Endothelial cell of umbilical vein (primary cell): ENCODE results near the gene SLC35B4. TPM values are rescaled to one million over a fixed set of nuclear protein-coding genes. Genes with fewer than 3 reads are reported as not detected.
A peak's percentile ranks its signal among the peaks of the same experiment; 100 is the strongest.

Experiments used
- Bru-seq: library from RNA; stranded (reverse); fragments of 400-500 nt; gene quantifications from one replicate; lab custom pipeline; 2021; lab: Mats Ljungman, UMichigan
- BruChase-seq, 2 experiments: library from RNA; stranded (reverse); fragments of 400-500 nt; gene quantifications; one replicate each; lab custom pipeline; 2021; lab: Mats Ljungman, UMichigan
- BruUV-seq: library from RNA; stranded (reverse); fragments of 400-500 nt; replicated peaks from 2 replicates; lab custom pipeline; 2021; lab: Mats Ljungman, UMichigan
- CTCF ChIA-PET: fragments of 300-600, 350-600 bp; sonication (Branson Sonifier 250); formaldehyde crosslinking; loops from one replicate; lab custom pipeline; 2021; ENCODE audit warnings: antibody characterized with exemption, inconsistent platforms; lab: Charles Lee
- POLR2A ChIA-PET: fragments of 300-600, 350-600 bp; sonication (Branson Sonifier 250); formaldehyde crosslinking; loops from one replicate; lab custom pipeline; 2021; ENCODE audit warnings: antibody characterized with exemption, inconsistent platforms; lab: Charles Lee
- DNase-seq: peaks from one replicate; pipeline ENCODE4 v3.0.0-alpha.2; 2011; ENCODE audit warnings: low read depth, low spot score
- FAIRE-seq: peaks from 2 replicates; lab custom pipeline; 2011; peaks lifted over from hg19 to GRCh38; lab: Jason Lieb, UNC
- H2AFZ ChIP-seq: 2 replicates; pipeline ENCODE4 v1.6.0; 2012; ENCODE audit warnings: low read depth, low read length, control low read depth, inconsistent platforms
- H3K27ac ChIP-seq: 2 replicates; pipeline ENCODE4 v1.5.1; 2011; ENCODE audit warnings: low read depth, mild to moderate bottlenecking, control low read depth, low read length, moderate library complexity; ENCODE audit not compliant: insufficient read depth
- H3K27me3 ChIP-seq, 2 experiments: 2 replicates each; pipeline versions ENCODE4 v1.6.0 to v1.6.1; 2011; ENCODE audit warnings: low read length in 2 of 2, mixed read lengths in 1 of 2; ENCODE audit not compliant: control insufficient read depth in 2 of 2, insufficient read depth in 2 of 2
- H3K36me3 ChIP-seq, 2 experiments: 2 replicates in 1 of 2; 3 replicates in 1 of 2; pipeline ENCODE4 v1.5.1; 2011; ENCODE audit warnings: low read length in 2 of 2, mild to moderate bottlenecking in 1 of 2, moderate library complexity in 1 of 2; ENCODE audit not compliant: control insufficient read depth in 2 of 2, insufficient read depth in 2 of 2; ENCODE audit errors: extremely low read depth in 1 of 2
- H3K4me1 ChIP-seq: 3 replicates; pipeline ENCODE4 v1.5.1; 2011; ENCODE audit warnings: mild to moderate bottlenecking, low read length; ENCODE audit not compliant: control insufficient read depth, insufficient read depth; ENCODE audit errors: extremely low read depth
- H3K4me2 ChIP-seq: 2 replicates; pipeline ENCODE4 v1.6.1; 2011; ENCODE audit warnings: low read length, control low read depth, mixed read lengths; ENCODE audit not compliant: insufficient read depth
- H3K4me3 ChIP-seq, 3 experiments: fragments of 200-600 bp in 1 of 3; sonication (generic), shearing (Covaris generic) in 1 of 3; replicated peaks in 1 of 3; 2 replicates each; pipeline ENCODE4 v1.5.1; 2011 to 2016; ENCODE audit warnings: control low read depth in 3 of 3, low read length in 3 of 3, mild to moderate bottlenecking in 2 of 3, inconsistent platforms in 1 of 3, low read depth in 1 of 3, moderate library complexity in 1 of 3; ENCODE audit not compliant: insufficient read depth in 1 of 3
- H3K79me2 ChIP-seq: 2 replicates; pipeline ENCODE4 v1.6.0; 2012; ENCODE audit warnings: low read length, inconsistent platforms; ENCODE audit not compliant: control insufficient read depth, insufficient read depth
- H3K9ac ChIP-seq: replicated peaks from 2 replicates; pipeline ENCODE3; 2011; ENCODE audit warnings: low read length, control low read depth; ENCODE audit not compliant: insufficient read depth; ENCODE audit errors: extremely low read depth
- H3K9me1 ChIP-seq: replicated peaks from 3 replicates; pipeline ENCODE4 v1.6.0; 2011; ENCODE audit warnings: mild to moderate bottlenecking, low read length; ENCODE audit not compliant: control insufficient read depth, insufficient read depth; ENCODE audit errors: extremely low read depth
- H3K9me3 ChIP-seq: replicated peaks from 2 replicates; pipeline ENCODE4 v1.5.1; 2012; ENCODE audit warnings: low read length, inconsistent platforms; ENCODE audit not compliant: control insufficient read depth, insufficient read depth
- H4K20me1 ChIP-seq: replicated peaks from 2 replicates; pipeline ENCODE3; 2011; ENCODE audit warnings: mild to moderate bottlenecking, low read length; ENCODE audit not compliant: control insufficient read depth, insufficient read depth; ENCODE audit errors: extremely low read depth
- EZH2 ChIP-seq: IDR thresholded peaks from 2 replicates; pipeline ENCODE4 v1.6.1; 2012; ENCODE audit warnings: borderline replicate concordance, low read depth, mild to moderate bottlenecking, moderate library complexity, low read length, inconsistent platforms; ENCODE audit not compliant: severe bottlenecking
- FOS ChIP-seq: IDR thresholded peaks from 2 replicates; pipeline ENCODE4 v1.6.1; 2011; ENCODE audit warnings: mild to moderate bottlenecking, low read length, moderate library complexity, borderline replicate concordance; ENCODE audit not compliant: insufficient read depth
- JUN ChIP-seq: IDR thresholded peaks from 2 replicates; pipeline ENCODE4 v1.6.1; 2011; ENCODE audit warnings: borderline replicate concordance, low read depth; ENCODE audit not compliant: insufficient read length, insufficient read depth
- MYC ChIP-seq: IDR thresholded peaks from one replicate; pipeline ENCODE4 v1.6.1; 2011; ENCODE audit warnings: mild to moderate bottlenecking, low read depth, low read length
- POLR2A ChIP-seq: IDR thresholded peaks from 2 replicates; pipeline ENCODE4 v1.6.1; 2012; ENCODE audit warnings: low read depth, mild to moderate bottlenecking, control low read depth, low read length
- POLR2AphosphoS5 ChIP-seq: IDR thresholded peaks from 2 replicates; pipeline ENCODE4 v1.6.1; 2012; ENCODE audit warnings: low read depth, mild to moderate bottlenecking, control low read depth, low read length, moderate library complexity; ENCODE audit not compliant: insufficient read depth
- dilution Hi-C: fragments of 300-500 bp; cut with MboI; formaldehyde crosslinking; loops from one replicate; pipeline ENCODE4 v1.15.0; 2019; ENCODE audit warnings: low sequenced_read_pairs; ENCODE audit not compliant: extremely low pct_ligation_motif_present
- intact Hi-C: fragments of 100-400 bp; cut with micrococcal nuclease; formaldehyde crosslinking; loops from one replicate; pipeline ENCODE4 v1.10.0; 2022
- long read RNA-seq: library from polyadenylated mRNA; stranded (forward); transcript quantifications from one replicate; pipeline ENCODE4 v2.0.0, GENCODE V29; 2021
- polyA minus RNA-seq, 3 experiments: library from RNA; depleted of rRNA, polyadenylated mRNA; stranded (reverse); fragments of >200 nt; gene quantifications; 1 replicate in 1 of 3; 2 replicates in 2 of 3; pipeline ENCODE4 v1.2.3, GENCODE V29; 2011
- polyA plus RNA-seq, 4 experiments: library from polyadenylated mRNA; depleted of rRNA in 3 of 4; stranded (reverse) in 3 of 4; unstranded in 1 of 4; fragments of >200 nt; gene quantifications; 2 replicates each; pipeline versions ENCODE4 v1.2.1 to v1.2.3, GENCODE V29; 2011 to 2012; ENCODE audit warnings: missing spikeins in 1 of 4
- total RNA-seq: library from RNA; stranded (reverse); gene quantifications from 2 replicates; pipeline ENCODE4 v1.2.3, GENCODE V29; 2021
- TF ChIP-seq, protein P1 (sequence below): IDR thresholded peaks from 2 replicates; pipeline ENCODE4 v1.6.1; 2011; ENCODE audit not compliant: insufficient read depth, insufficient read length
- TF ChIP-seq, protein P2 (sequence below), 2 donors: IDR thresholded peaks; 1 replicate in 1 of 2; 2 replicates in 1 of 2; pipeline ENCODE4 v1.5.1; 2011; ENCODE audit warnings: low read length in 2 of 2, mild to moderate bottlenecking in 2 of 2, moderate library complexity in 2 of 2, control low read depth in 1 of 2, inconsistent platforms in 1 of 2, low read depth in 1 of 2; ENCODE audit not compliant: insufficient read depth in 1 of 2; ENCODE audit errors: extremely low read depth in 1 of 2

Gene SLC35B4, protein sequence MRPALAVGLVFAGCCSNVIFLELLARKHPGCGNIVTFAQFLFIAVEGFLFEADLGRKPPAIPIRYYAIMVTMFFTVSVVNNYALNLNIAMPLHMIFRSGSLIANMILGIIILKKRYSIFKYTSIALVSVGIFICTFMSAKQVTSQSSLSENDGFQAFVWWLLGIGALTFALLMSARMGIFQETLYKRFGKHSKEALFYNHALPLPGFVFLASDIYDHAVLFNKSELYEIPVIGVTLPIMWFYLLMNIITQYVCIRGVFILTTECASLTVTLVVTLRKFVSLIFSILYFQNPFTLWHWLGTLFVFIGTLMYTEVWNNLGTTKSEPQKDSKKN
- 20.2 and 22.1 TPM in 2 replicates for total RNA-seq
- 13.8 and 17.5 TPM in 2 replicates for polyA plus RNA-seq
- polyA plus RNA-seq (2011; cell fraction: cytosol; rRNA removed), result 7.7 and 10.4 TPM in 2 replicates
- polyA plus RNA-seq (2011; cell fraction: nucleus; rRNA removed), result 14.9 and 18.0 TPM in 2 replicates
- 13.0 and 14.0 TPM in 2 replicates for polyA plus RNA-seq (2012)
- polyA minus RNA-seq, result 58.4 and 68.2 TPM in 2 replicates
- polyA minus RNA-seq (2011; cell fraction: cytosol; rRNA and poly(A)+ RNA removed), result 11.6 TPM
- 15.1 and 15.9 TPM in 2 replicates for polyA minus RNA-seq (2011; cell fraction: nucleus; rRNA and poly(A)+ RNA removed)
- Bru-seq, nascent RNA, result percentile 68 among the genes with signal in this experiment
- percentile 87 among the genes with signal in this experiment for BruChase-seq, experiment 1, labeled RNA remaining after a 6-hour chase
- percentile 80 among the genes with signal in this experiment for BruChase-seq, experiment 2, labeled RNA remaining after a 2-hour chase
- long read RNA-seq, full-length matches to known transcripts, result 42 of 61 reads
- long read RNA-seq, partial matches to known transcripts, result 0 of 61 reads
- long read RNA-seq, other reads (novel, unspliced or antisense), result 19 of 61 reads

DNA sequence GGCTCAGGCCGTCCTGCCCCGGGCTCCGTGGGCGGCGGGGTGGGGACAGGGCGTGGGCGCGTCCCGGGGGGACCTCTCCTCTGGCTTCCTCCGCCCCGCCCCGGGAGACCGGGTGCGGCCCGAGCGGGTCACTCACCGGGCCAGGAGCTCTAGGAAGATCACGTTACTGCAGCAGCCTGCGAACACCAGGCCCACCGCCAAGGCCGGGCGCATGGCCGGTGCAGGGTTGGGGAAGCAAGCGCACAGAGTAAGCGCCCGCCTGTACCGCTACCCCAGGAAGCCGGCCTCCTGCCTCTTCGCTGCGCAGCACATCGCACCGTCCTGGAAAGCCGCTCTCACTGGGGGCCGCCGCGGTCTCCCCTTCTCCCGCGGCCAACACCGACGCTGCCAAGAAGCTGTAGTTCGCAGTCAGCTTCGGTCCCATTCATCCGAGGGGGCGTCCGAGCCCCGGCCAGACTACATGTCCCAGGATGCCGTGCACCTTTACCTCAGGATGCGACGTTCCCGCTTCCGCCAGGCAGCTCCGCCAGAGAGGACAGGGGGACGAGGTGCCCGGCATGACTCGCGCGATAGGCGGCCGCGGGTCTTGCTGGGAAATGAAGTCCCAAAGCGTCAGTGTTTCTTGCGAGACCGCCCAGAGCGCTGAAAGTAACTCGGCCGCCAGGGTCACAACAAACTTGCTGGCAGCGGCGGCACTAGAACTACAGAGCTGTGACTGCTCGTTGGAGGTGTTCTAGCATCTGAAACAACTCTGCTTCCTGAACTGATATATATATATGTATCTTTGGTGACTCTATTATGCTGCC lies at the start of gene SLC35B4:
SLC35B4 (minus strand) TSS at position 392 of the 806 bp plus-strand sequence; CDS start at position 213, 179 bp downstream.
- peak within 1 kb of the TSS; percentile 86 for H3K4me2 ChIP-seq
- H3K79me2 ChIP-seq, result no peaks in the 10 kb centered on the region
- peak; percentile 99 for DNase-seq
- POLR2A ChIA-PET, result interaction anchor here (0.5 to 0.7 kb wide), 2 partner anchors 339 to 472 kb away, joined by 3 to 4 read pairs; no protein-coding TSS in a partner anchor
- no peaks in the 10 kb centered on the region for H3K9me3 ChIP-seq
- H3K4me3 ChIP-seq, result peak within 1 kb of the TSS; percentile 53 to 76 (median 72)
- H3K4me1 ChIP-seq, result peaks cover 11% of the 10 kb centered on the region
- H3K27ac ChIP-seq, result peak within 1 kb of the TSS; percentile 30
- BruUV-seq, result no TSS peak
- FAIRE-seq, result peak; percentile 92
- H3K9ac ChIP-seq, result peak within 1 kb of the TSS; percentile 62
- intact Hi-C loops (loop anchor here (5.0 kb wide), 3 partner anchors 41 to 189 kb away; partner anchors contain the start of gene LRGUK), dilution Hi-C loops (no loop called here)
- peak within 1 kb of the TSS; percentile 96 for H2AFZ ChIP-seq
- TF ChIP-seq FOS (no peak), POLR2AphosphoS5 (peak; percentile 42), MYC (no peak), POLR2A (peak; percentile 57), JUN (no peak), EZH2 (no peak)
- TF ChIP-seq, protein P1, sequence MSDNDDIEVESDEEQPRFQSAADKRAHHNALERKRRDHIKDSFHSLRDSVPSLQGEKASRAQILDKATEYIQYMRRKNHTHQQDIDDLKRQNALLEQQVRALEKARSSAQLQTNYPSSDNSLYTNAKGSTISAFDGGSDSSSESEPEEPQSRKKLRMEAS, result peak; percentile 4
- TF ChIP-seq, protein P2, sequence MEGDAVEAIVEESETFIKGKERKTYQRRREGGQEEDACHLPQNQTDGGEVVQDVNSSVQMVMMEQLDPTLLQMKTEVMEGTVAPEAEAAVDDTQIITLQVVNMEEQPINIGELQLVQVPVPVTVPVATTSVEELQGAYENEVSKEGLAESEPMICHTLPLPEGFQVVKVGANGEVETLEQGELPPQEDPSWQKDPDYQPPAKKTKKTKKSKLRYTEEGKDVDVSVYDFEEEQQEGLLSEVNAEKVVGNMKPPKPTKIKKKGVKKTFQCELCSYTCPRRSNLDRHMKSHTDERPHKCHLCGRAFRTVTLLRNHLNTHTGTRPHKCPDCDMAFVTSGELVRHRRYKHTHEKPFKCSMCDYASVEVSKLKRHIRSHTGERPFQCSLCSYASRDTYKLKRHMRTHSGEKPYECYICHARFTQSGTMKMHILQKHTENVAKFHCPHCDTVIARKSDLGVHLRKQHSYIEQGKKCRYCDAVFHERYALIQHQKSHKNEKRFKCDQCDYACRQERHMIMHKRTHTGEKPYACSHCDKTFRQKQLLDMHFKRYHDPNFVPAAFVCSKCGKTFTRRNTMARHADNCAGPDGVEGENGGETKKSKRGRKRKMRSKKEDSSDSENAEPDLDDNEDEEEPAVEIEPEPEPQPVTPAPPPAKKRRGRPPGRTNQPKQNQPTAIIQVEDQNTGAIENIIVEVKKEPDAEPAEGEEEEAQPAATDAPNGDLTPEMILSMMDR (IDR thresholded peaks at IDR 0.05; ENCODE audit: extremely low read depth in 1 of 2, insufficient read depth in 1 of 2, low read depth in 1 of 2, low read length in 2 of 2), result peak in 1 of 2 donors; percentile 42
- no peaks in the 10 kb centered on the region for H3K9me1 ChIP-seq
- peaks cover 3% of the 10 kb centered on the region in 2 experiments for H3K27me3 ChIP-seq
- no peaks in the 10 kb centered on the region for H4K20me1 ChIP-seq
- no peaks in the 10 kb centered on the region for H3K36me3 ChIP-seq
- CTCF ChIA-PET, result interaction anchor here (0.7 to 2.0 kb wide), 12 partner anchors 11 to 231 kb away, joined by 3 to 14 read pairs (median 4); partner anchors contain the start of gene LRGUK
